ENCODE data around the gene SCAMP1.
"Not testable (repeated sequence)": the region's sequence is repeated elsewhere in the genome, so short reads cannot be mapped to it uniquely, and the experiment has no call there.

Gene SCAMP1

GRCh38 chr5:78359831-78360673, at the start of gene SCAMP1:
TSS of gene SCAMP1 (plus strand) at chr5:78360617. CDS start at chr5:78360672, 55 bp downstream.
- peak; percentile 88 for DNase-seq

GRCh38 chr5:78317515-78317914, 42.9 kb upstream of the SCAMP1 start:
- no peak for DNase-seq

- DNase-seq: no peak
Observed at GRCh38 chr5:78318337-78318736, 42.1 kb upstream of the SCAMP1 start.

- peak; percentile 51 for DNase-seq
Observed at GRCh38 chr5:78320401-78320800, 40.0 kb upstream of the SCAMP1 start.

- DNase-seq: no peak
Observed at GRCh38 chr5:78323241-78323640, 37.2 kb upstream of the SCAMP1 start.

GRCh38 chr5:78326930-78327329, 33.5 kb upstream of the SCAMP1 start:
- DNase-seq: no peak

GRCh38 chr5:78327761-78328510, 32.5 kb upstream of the SCAMP1 start:
- no peak for DNase-seq

GRCh38 chr5:78328585-78329173, 31.7 kb upstream of the SCAMP1 start:
- DNase-seq: no peak

- no peak for DNase-seq
Observed at GRCh38 chr5:78331523-78332080, 28.8 kb upstream of the SCAMP1 start.

- DNase-seq: no peak
Observed at GRCh38 chr5:78334811-78335210, 25.6 kb upstream of the SCAMP1 start.

- no peak for DNase-seq
Observed at GRCh38 chr5:78335976-78336375, 24.4 kb upstream of the SCAMP1 start.

GRCh38 chr5:78336698-78337097, 23.7 kb upstream of the SCAMP1 start:
- DNase-seq: no peak

GRCh38 chr5:78339617-78340436, 20.6 kb upstream of the SCAMP1 start:
- DNase-seq: no peak

GRCh38 chr5:78341440-78341839, 19.0 kb upstream of the SCAMP1 start:
- no peak for DNase-seq

- DNase-seq: no peak
Observed at GRCh38 chr5:78345485-78345884, 14.9 kb upstream of the SCAMP1 start.

- DNase-seq: no peak
Observed at GRCh38 chr5:78353520-78353919, 6.9 kb upstream of the SCAMP1 start.

- DNase-seq: no peak
Observed at GRCh38 chr5:78354066-78354670, 6.2 kb upstream of the SCAMP1 start.

GRCh38 chr5:78355561-78355960, 4.9 kb upstream of the SCAMP1 start:
- no peak for DNase-seq

GRCh38 chr5:78359455-78359830, 974 bp upstream of the SCAMP1 start:
- DNase-seq: not testable (repeated sequence)

GRCh38 chr5:78360674-78360923, 182 bp downstream of the SCAMP1 start:
- no peak for DNase-seq

- peak; percentile 62 for DNase-seq
Observed at GRCh38 chr5:78360924-78361630, 660 bp downstream of the SCAMP1 start.

- no peak for DNase-seq
Observed at GRCh38 chr5:78361631-78361993, 1.2 kb downstream of the SCAMP1 start.

Measured in hematopoietic multipotent progenitor cell treated with erythropoietin and hydrocortisone succinate and interleukin-3 and kit ligand, for 8 days (in vitro differentiated cells).